HCT116 (cell line): ENCODE results near the gene OTUD3. TPM values are rescaled to one million over a fixed set of nuclear protein-coding genes. Genes with fewer than 3 reads are reported as not detected.

Experiments
- ATAC-seq: fragments of 200-7000 bp; cut with Tn5 transposase; 2 replicates; pipeline ENCODE4 v1.9.1; 2020; ENCODE audit warnings: mild to moderate bottlenecking, moderate library complexity
- BruUV-seq: library from RNA; stranded (reverse); fragments of 400-500 nt; replicated peaks from 2 replicates; lab custom pipeline; 2021; lab: Mats Ljungman, UMichigan
- CTCF ChIA-PET: fragments of 300-600 bp; sonication (Branson Sonifier 250); formaldehyde crosslinking; loops from one replicate; lab custom pipeline; 2021; ENCODE audit warnings: antibody characterized with exemption; lab: Charles Lee
- POLR2A ChIA-PET: fragments of 300-600, 350-600 bp; sonication (Branson Sonifier 250); formaldehyde crosslinking; loops from one replicate; lab custom pipeline; 2021; ENCODE audit warnings: antibody characterized with exemption; lab: Charles Lee
- RAD21 ChIA-PET, 2 experiments: fragments of 300-600 bp; sonication (Branson Sonifier 250); formaldehyde crosslinking; loops; one replicate each; lab custom pipeline; 2023; ENCODE audit warnings: low total read pairs in 2 of 2; ENCODE audit not compliant: uncharacterized antibody in 2 of 2, unreplicated experiment in 2 of 2, low non-redundant PET in 1 of 2; lab: Charles Lee
- DNase-seq: peaks from one replicate; pipeline ENCODE4 v3.0.0-alpha.2; 2010; ENCODE audit warnings: low read depth, low spot score
- H2AFZ ChIP-seq: fragments of 200-600 bp; shearing (Covaris generic), sonication (generic); 2 replicates; pipeline ENCODE4 v1.6.1; 2017; ENCODE audit warnings: low read depth, mixed run types, mixed read lengths, antibody characterized with exemption, low read length; ENCODE audit not compliant: poor library complexity, severe bottlenecking
- H3K27ac ChIP-seq: 2 replicates; pipeline ENCODE4 v1.5.1; 2012; ENCODE audit warnings: low read depth, low read length
- H3K27me3 ChIP-seq: fragments of 200-600 bp; sonication (generic); 2 replicates; pipeline ENCODE4 v1.6.1; 2016; ENCODE audit warnings: mixed run types, low read length, mixed read lengths; ENCODE audit not compliant: insufficient read depth
- H3K36me3 ChIP-seq, 2 experiments: fragments of 200-500 bp in 1 of 2; fragments of 200-600 bp in 1 of 2; sonication (Bioruptor generic) in 1 of 2; sonication (generic) in 1 of 2; 2 replicates each; pipeline versions ENCODE4 v1.5.1 to v1.6.1; 2014 to 2016; ENCODE audit warnings: low read length in 2 of 2, inconsistent platforms in 1 of 2, mixed read lengths in 1 of 2, mixed run types in 1 of 2; ENCODE audit not compliant: insufficient read depth in 2 of 2, control insufficient read depth in 1 of 2
- H3K4me1 ChIP-seq, 2 experiments: fragments of 200-600 bp in 1 of 2; sonication (generic) in 1 of 2; 2 replicates each; pipeline versions ENCODE4 v1.5.1 to v1.6.1; 2012 to 2017; ENCODE audit warnings: low read length in 2 of 2, inconsistent platforms in 1 of 2, mild to moderate bottlenecking in 1 of 2, mixed read lengths in 1 of 2, mixed run types in 1 of 2, moderate library complexity in 1 of 2; ENCODE audit not compliant: insufficient read depth in 2 of 2, control insufficient read depth in 1 of 2
- H3K4me2 ChIP-seq: fragments of 200-600 bp; sonication (generic); 2 replicates; pipeline ENCODE4 v1.6.1; 2017; ENCODE audit warnings: mixed run types, low read length, mixed read lengths
- H3K4me3 ChIP-seq, 2 experiments: fragments of 200-600 bp in 1 of 2; sonication (generic) in 1 of 2; replicated peaks in 1 of 2; 2 replicates each; pipeline ENCODE4 v1.5.1; 2011 to 2016; ENCODE audit warnings: low read length in 2 of 2, control low read depth in 1 of 2, low read depth in 1 of 2, mild to moderate bottlenecking in 1 of 2, mixed read lengths in 1 of 2, mixed run types in 1 of 2
- H3K79me2 ChIP-seq: fragments of 200-600 bp; sonication (generic); 2 replicates; pipeline ENCODE4 v1.6.1; 2017; ENCODE audit warnings: mild to moderate bottlenecking, mixed run types, low read length, moderate library complexity, mixed read lengths; ENCODE audit not compliant: insufficient read depth
- H3K9ac ChIP-seq: fragments of 200-600 bp; sonication (generic); 2 replicates; pipeline ENCODE4 v1.6.1; 2016; ENCODE audit warnings: low read length, mixed read lengths
- H3K9me2 ChIP-seq: fragments of 200-600 bp; sonication (generic), shearing (Covaris generic); 2 replicates; pipeline ENCODE4 v1.6.1; 2017; ENCODE audit warnings: mixed run types, mild to moderate bottlenecking, moderate library complexity; ENCODE audit not compliant: insufficient read depth
- H3K9me3 ChIP-seq, 2 experiments: fragments of 200-500 bp in 1 of 2; fragments of 200-600 bp in 1 of 2; sonication (Bioruptor generic) in 1 of 2; sonication (generic) in 1 of 2; 2 replicates each; pipeline ENCODE4 v1.6.1; 2014 to 2017; ENCODE audit warnings: low read length in 2 of 2, mixed read lengths in 2 of 2, inconsistent platforms in 1 of 2, low read depth in 1 of 2, mild to moderate bottlenecking in 1 of 2, mixed run types in 1 of 2, moderate library complexity in 1 of 2; ENCODE audit not compliant: control insufficient read depth in 1 of 2, insufficient read depth in 1 of 2
- H4K20me1 ChIP-seq: fragments of 200-600 bp; sonication (generic), shearing (Covaris generic); 2 replicates; pipeline ENCODE4 v1.6.1; 2017; ENCODE audit warnings: mixed run types, mild to moderate bottlenecking, moderate library complexity; ENCODE audit not compliant: insufficient read depth
- CTCF ChIP-seq, 3 experiments: fragments of 200-600 bp in 1 of 3; sonication (generic) in 1 of 3; IDR thresholded peaks in 2 of 3; conservative IDR thresholded peaks in 1 of 3; 2 replicates each; pipeline ENCODE4 v1.5.1; 2012 to 2017; ENCODE audit warnings: low read depth in 2 of 3, low read length in 2 of 3, antibody characterized with exemption in 1 of 3, borderline replicate concordance in 1 of 3, control low read depth in 1 of 3, mild to moderate bottlenecking in 1 of 3, mixed read lengths in 1 of 3, mixed run types in 1 of 3, moderate library complexity in 1 of 3; ENCODE audit not compliant: insufficient read depth in 1 of 3
- EZH2 ChIP-seq: fragments of 200-600 bp; sonication (generic); IDR thresholded peaks from 2 replicates; pipeline ENCODE4 v1.6.1; 2017; ENCODE audit warnings: antibody characterized with exemption, mixed run types
- POLR2A ChIP-seq: IDR thresholded peaks from 2 replicates; pipeline ENCODE4 v1.7.0; 2011; ENCODE audit warnings: borderline replicate concordance; ENCODE audit not compliant: insufficient read depth, insufficient read length; ENCODE audit errors: extremely low read depth
- REST ChIP-seq: IDR thresholded peaks from 2 replicates; pipeline ENCODE4 v1.6.1; 2012; ENCODE audit warnings: low read depth
- SP1 ChIP-seq: IDR thresholded peaks from 2 replicates; pipeline ENCODE4 v1.6.1; 2012; ENCODE audit warnings: low read depth
- TCF7L2 ChIP-seq: IDR thresholded peaks from 2 replicates; pipeline ENCODE4 v1.7.0; 2011; ENCODE audit warnings: borderline replicate concordance, inconsistent platforms; ENCODE audit not compliant: insufficient read depth, insufficient read length; ENCODE audit errors: extremely low read depth
- intact Hi-C: fragments of 100-400 bp; cut with micrococcal nuclease; formaldehyde crosslinking; loops from 2 replicates; pipeline ENCODE4 v1.10.0; 2022
- total RNA-seq: library from RNA; stranded (reverse); gene quantifications from one replicate; pipeline ENCODE4 v1.2.1, GENCODE V29; 2021; ENCODE audit not compliant: unreplicated experiment

Gene OTUD3
- total RNA-seq, 1 experiment from 2014 or later: 15.0 TPM

- POLR2A ChIA-PET: no interaction called here
- Histone ChIP-seq H3K36me3 (no peaks in the 10 kb centered on the region), H3K9me3 (no peaks in the 10 kb centered on the region), H3K4me3 (no peak overlapping the region), H3K79me2 (no peaks in the 10 kb centered on the region; the same call in 1 of the 2 replicates), H3K9ac (no peak overlapping the region), H4K20me1 (no peaks in the 10 kb centered on the region), H3K4me1 (peaks cover 0 to 4% of the 10 kb centered on the region in 2 experiments; a peak in 3 of 4 replicates), H3K27ac (no peak overlapping the region), H3K9me2 (no peaks in the 10 kb centered on the region), H3K27me3 (no peaks in the 10 kb centered on the region), H3K4me2 (no peak overlapping the region), H2AFZ (no peak overlapping the region)
- CTCF ChIA-PET: interaction anchor here (0.5 to 0.8 kb wide), 2 partner anchors 162 to 1476 kb away, joined by 3 read pairs; no protein-coding TSS in a partner anchor
- RAD21 ChIA-PET: no interaction called here
- no peak for DNase-seq
- intact Hi-C loops: no loop called here
- BruUV-seq: no TSS peak
- ATAC-seq: no peak
- TF ChIP-seq POLR2A (no peak), REST (no peak), TCF7L2 (no peak), EZH2 (no peak), SP1 (no peak), CTCF (IDR thresholded peaks at IDR 0.05 in 2 of 3, conservative IDR thresholded peaks at IDR 0.05 in 1 of 3; ENCODE audit: borderline replicate concordance in 1 of 3, insufficient read depth in 1 of 3, low read depth in 2 of 3, low read length in 2 of 3) (no peak)
Observed at GRCh38 chr1:19877181-19877750, 4.9 kb upstream of the OTUD3 start.
